IPS-18a (cell line): Measurements from ENCODE around the gene TBC1D14.

ENCODE experiments used
- H3K27ac ChIP-seq: one replicate; pipeline ENCODE4 v1.5.1; 2013; ENCODE audit warnings: low read length
- H3K27me3 ChIP-seq: one replicate; pipeline ENCODE4 v1.6.1; 2013; ENCODE audit warnings: mild to moderate bottlenecking, low read length; ENCODE audit not compliant: control insufficient read depth, insufficient read depth
- H3K36me3 ChIP-seq: one replicate; pipeline ENCODE4 v1.6.1; 2013; ENCODE audit warnings: low read depth, low read length; ENCODE audit not compliant: control insufficient read depth
- H3K4me1 ChIP-seq: one replicate; pipeline ENCODE4 v1.6.1; 2013; ENCODE audit warnings: low read depth, low read length; ENCODE audit not compliant: control insufficient read depth
- H3K4me3 ChIP-seq: one replicate; pipeline ENCODE4 v1.5.1; 2013; ENCODE audit warnings: low read length
- H3K9ac ChIP-seq: one replicate; pipeline ENCODE4 v1.6.1; 2013; ENCODE audit warnings: mild to moderate bottlenecking, low read length, moderate library complexity
- H3K9me3 ChIP-seq: one replicate; pipeline ENCODE4 v1.6.1; 2013; ENCODE audit warnings: low read depth, low read length; ENCODE audit not compliant: control insufficient read depth

TBC1D14 gene

DNA sequence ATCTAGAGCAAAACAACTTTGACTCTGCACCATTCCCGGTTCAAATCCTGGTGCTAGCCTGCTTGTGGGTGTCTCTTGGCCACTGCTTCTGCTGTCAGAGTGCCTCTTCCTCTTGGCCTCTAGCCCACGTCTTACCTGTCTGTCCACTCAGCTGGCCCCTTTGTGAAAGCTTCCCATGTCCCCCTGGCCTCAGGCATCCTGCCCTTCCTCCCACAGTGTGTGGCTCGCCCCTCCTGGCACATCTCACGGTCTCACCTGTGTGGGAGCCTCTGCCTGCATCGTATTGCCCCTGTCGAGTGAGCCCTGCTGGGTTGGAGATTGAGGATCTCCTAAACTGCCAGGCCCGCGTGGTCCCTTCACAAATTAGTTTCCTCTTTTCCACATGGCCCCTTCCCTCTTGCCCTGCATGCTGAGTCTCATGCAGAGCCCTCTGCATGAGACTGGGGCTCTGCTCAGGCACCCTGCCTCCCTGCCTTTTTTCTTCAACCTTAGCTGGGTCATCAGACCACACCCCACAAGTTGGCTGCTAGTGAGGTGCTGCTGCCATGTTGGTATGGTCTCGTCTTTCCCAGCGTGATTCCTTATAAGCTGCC lies 79.8 kb downstream of the TBC1D14 start:
- Histone ChIP-seq H3K27ac (no peak overlapping the region), H3K36me3 (peaks cover 11% of the 10 kb centered on the region), H3K4me3 (no peak overlapping the region), H3K4me1 (peaks cover 15% of the 10 kb centered on the region), H3K9me3 (no peaks in the 10 kb centered on the region), H3K27me3 (no peaks in the 10 kb centered on the region), H3K9ac (no peak overlapping the region)

DNA sequence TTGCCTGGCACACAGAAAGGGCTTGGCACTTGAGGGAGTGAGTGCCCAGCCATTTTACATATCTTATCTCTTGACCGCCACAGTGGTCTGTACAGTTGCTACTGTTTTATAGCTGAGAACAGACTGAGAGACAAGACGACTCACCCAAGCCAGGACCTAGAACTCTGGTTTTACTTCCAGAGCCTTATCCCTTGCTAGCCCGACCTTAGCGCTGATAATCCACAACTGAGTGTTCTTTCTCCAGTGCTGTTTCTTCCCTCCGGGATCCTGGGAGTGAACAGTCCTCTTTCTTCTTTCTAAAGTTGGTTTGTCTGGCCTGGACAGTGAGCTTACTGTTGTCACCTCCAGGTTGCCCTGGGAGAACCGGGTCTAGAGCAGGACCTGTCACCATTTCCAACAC lies 81.0 kb downstream of the TBC1D14 start:
- Histone ChIP-seq H3K4me1 (peaks cover 15% of the 10 kb centered on the region), H3K9me3 (no peaks in the 10 kb centered on the region), H3K36me3 (peaks cover 18% of the 10 kb centered on the region), H3K27ac (no peak overlapping the region), H3K9ac (no peak overlapping the region), H3K4me3 (no peak overlapping the region), H3K27me3 (no peaks in the 10 kb centered on the region)

DNA sequence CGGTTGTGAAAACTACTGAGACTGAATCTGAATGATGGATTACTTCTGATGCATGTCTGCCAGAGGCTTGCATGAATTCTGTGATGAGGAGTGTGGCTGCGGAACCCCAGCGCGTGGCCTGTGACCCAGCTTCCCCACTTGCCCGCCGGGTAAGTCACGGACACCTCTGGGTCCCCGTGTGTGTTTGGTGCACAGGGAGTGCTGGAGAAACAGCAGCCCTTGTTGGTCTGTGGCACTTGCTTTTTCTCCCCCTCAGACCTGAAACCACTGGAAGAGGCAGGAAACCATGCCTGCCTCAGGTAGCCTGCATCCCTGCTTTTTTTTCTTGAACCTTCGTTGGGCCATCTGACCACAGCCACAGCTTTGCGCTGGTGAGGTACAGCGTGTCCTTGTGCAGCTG lies 81.6 kb downstream of the TBC1D14 start:
- Histone ChIP-seq H3K4me1 (peaks cover 12% of the 10 kb centered on the region), H3K27me3 (no peaks in the 10 kb centered on the region), H3K27ac (no peak overlapping the region), H3K36me3 (peaks cover 22% of the 10 kb centered on the region), H3K9ac (no peak overlapping the region), H3K4me3 (no peak overlapping the region), H3K9me3 (no peaks in the 10 kb centered on the region)

DNA sequence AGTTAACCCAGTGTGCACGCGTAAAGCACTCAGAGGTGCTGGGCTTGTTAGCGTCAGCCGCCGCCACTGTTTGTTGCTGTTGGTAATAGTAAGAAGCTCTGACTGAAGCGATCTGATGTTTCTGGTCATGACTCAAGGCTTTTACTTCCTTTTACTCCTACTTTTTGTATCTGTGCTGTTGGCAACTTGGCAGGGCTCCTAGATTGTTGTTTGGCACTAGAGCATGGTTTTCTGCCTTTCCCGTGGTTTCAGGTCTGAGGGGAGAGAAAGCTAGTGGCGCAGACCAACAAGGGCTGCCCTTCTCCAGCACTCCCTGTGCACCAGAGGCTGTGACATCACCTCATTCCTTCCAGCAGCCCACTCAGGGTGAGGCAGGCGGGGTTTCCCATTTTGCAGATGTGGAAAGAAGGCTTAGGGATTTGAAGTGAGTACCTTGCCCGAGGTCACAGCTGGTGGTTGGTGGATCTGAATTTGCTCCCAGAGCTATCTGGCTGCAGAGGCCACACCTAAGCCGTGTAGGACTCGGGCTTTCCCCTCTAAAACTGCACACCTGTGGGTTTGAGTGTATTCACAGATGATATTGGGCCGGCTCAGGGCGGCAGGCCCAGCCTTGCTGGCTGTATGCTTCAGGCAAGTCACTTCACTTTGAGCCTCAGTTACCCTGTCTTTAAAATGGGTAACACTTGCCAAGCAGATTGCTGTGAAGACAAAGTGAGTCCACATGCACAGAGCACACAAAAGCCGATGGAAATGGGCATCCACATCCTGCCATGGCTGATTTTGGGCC lies 82.3 kb downstream of the TBC1D14 start:
- peaks cover 11% of the 10 kb centered on the region for H3K4me1 ChIP-seq
- H3K36me3 ChIP-seq: peaks cover 29% of the 10 kb centered on the region
- no peaks in the 10 kb centered on the region for H3K27me3 ChIP-seq
- no peak overlapping the region for H3K4me3 ChIP-seq
- H3K9ac ChIP-seq: no peak overlapping the region
- H3K27ac ChIP-seq: no peak overlapping the region
- no peaks in the 10 kb centered on the region for H3K9me3 ChIP-seq

DNA sequence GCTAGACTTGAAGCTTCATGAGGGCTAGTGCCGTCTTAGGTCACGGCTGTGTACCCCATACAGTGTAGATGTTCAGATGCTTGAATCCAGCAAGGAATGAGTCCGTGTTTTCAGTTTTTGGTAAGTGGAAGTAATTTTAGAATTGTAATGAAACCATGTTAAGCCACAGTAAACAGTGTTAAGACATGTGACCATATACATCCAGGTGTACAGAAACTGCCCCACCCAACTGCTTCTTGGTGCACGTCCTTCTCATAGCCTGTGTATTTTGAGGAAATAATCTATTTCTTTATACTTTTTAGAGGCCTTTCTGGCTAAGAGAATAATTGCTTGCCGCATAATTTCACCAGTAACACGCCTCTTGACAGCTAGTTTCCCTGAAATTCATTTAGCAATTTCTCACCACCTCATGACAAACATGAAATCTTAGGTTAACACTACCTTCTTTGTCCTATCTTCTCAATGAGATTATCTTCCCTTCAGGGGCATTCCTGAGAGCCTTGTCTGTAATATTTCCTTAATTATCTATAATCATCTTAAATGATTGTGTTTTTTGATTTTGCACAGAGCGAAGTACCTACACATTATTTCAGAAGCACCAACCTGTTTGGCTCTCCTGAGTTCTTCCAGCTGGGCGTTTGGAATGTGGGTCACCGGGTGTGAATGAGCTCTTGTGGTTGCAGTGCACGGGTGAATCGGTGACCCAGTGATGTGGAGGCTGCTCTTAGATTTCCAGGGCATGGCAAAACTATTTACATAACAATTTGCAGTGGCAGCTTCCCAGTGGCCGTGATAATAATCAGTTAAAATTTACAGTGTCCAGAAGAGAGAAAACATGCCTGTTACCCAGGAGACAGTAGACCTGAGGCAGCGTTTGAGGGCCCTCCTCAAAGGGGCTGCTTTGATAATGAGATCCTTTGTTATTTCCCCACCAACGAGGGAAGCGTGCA lies 83.4 kb downstream of the TBC1D14 start:
- Histone ChIP-seq H3K36me3 (peaks cover 36% of the 10 kb centered on the region), H3K27ac (no peak overlapping the region), H3K9me3 (no peaks in the 10 kb centered on the region), H3K4me1 (peaks cover 7% of the 10 kb centered on the region), H3K9ac (no peak overlapping the region), H3K4me3 (no peak overlapping the region), H3K27me3 (no peaks in the 10 kb centered on the region)

DNA sequence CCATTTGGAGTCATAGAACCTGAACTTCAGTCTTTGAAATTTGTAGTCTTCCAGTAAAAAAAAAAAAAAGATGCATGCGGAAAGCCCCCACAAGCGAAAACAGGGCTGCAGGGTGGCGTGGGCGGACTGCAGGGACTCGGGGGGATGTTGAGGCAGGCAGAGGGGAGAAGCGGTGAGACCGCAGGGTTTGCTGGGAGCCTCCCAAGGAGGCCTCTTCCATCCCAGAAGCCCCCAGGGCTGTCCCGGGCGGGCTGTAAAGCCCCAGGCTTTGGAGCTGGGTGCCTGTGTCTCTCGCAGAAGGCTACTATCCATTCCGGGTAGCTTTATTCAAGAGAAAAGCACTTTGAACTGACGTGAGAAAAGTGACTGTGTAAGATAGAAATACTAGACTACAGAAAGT lies 86.9 kb downstream of the TBC1D14 start:
- Histone ChIP-seq H3K27me3 (no peaks in the 10 kb centered on the region), H3K36me3 (peaks cover 64% of the 10 kb centered on the region), H3K9ac (no peak overlapping the region), H3K27ac (no peak overlapping the region), H3K9me3 (no peaks in the 10 kb centered on the region), H3K4me1 (no peaks in the 10 kb centered on the region), H3K4me3 (no peak overlapping the region)

DNA sequence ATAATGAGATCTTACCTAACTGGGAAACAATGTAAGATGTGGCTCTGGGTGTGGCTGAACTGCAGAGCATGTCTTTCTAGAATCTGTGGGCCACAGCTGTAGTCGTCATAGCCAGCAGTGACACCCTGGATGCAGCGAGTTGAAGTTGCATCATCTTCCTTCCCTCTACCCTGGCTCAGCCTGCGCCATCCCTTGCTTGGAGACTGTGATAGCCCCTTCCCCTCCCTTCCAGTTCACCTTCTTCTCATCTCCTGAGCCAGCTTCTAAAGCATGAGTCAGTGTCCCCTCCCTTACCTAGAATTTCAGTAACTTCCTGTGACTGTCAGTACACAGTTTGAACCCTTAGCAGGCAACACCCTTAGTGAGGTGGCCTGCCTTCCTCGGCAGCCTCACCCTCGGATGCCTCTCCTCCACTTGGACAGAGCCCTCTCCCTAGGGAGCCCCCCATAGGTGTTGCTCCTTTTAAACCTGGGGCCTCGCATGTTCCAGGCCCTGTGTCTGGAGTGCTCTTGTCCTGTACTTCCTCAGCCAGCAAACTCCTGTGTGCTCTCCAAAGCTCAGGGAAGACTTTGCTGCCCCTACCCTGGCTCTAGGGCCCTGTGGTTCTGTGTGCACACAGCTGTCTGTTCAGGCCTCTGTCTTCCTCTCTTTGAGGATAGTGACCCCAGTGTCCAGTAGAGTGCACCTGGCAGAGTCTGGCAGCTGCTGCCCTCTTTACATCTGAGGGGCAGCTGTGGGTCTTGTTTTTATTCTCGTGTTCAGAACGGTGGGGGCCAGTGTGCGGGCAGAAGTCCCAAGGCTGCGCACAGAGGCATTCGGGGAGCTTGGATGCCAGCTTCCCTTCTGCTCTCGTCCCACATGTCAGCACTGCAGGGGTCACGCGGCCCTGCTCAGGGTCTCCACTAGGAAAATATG lies 89.8 kb downstream of the TBC1D14 start:
- H3K36me3 ChIP-seq: peaks cover 78% of the 10 kb centered on the region
- H3K9me3 ChIP-seq: no peaks in the 10 kb centered on the region
- no peaks in the 10 kb centered on the region for H3K27me3 ChIP-seq
- H3K4me1 ChIP-seq: no peaks in the 10 kb centered on the region
- H3K27ac ChIP-seq: no peak overlapping the region
- H3K9ac ChIP-seq: no peak overlapping the region
- no peak overlapping the region for H3K4me3 ChIP-seq

DNA sequence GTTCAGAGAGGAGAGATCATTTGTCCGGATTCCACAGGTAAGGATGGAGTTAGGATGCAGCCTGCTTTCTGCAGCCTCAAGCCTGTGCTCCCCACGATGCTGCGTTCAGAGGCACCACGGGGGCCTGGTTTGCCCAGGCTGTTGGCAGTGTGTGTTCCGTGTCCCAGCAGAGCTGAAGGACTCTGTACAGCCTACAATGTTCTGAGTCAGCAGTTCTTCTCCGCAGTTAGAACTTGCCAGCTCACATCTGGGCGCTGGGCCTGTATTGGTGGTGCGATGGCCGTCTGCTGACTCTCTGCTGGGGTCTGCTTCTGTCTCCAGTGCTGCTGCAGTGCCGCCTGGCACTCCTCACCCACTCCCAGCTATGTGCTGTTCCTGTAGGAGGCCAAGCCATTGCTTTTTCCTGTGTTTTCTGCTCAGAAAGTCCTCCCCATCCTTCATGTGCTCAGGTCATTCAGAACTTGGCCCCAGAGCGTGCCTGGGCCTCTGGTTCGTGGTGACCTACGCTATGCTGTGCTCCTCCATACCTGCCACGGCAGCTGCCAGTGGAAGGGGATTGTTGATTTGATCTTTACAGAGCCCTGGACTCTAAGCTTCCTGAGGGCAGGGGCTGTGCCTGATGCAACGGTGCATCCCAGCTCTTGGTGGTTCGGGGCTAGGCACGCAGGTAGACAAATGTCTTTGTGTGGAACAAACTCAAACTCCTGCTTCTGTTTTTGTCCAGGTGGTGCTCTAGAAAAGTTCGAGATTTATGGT lies 91.0 kb downstream of the TBC1D14 start:
- no peak overlapping the region for H3K9ac ChIP-seq
- no peaks in the 10 kb centered on the region for H3K4me1 ChIP-seq
- no peaks in the 10 kb centered on the region for H3K27me3 ChIP-seq
- no peaks in the 10 kb centered on the region for H3K9me3 ChIP-seq
- peaks cover 72% of the 10 kb centered on the region for H3K36me3 ChIP-seq
- no peak overlapping the region for H3K4me3 ChIP-seq
- no peak overlapping the region for H3K27ac ChIP-seq

DNA sequence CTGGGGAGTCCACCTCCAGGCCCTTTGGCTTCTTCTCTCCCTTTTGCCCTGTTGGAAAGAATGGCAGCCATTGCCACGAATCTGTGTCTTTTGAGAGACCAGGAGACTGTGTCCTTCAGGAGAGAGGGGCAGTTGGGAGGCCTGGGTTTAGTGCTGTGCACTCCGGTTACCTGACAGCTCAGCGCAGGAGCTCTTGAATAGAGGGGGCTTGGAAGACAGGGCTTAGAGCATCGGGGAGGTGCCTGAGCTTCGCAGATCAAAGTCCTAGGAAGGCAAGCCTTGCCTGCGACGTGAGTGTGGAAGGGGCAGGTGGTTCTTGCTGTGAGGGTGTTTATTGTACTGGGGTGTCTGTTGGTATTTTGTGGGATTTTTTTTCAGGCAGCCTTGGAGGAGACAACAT lies 91.6 kb downstream of the TBC1D14 start:
- no peaks in the 10 kb centered on the region for H3K4me1 ChIP-seq
- no peaks in the 10 kb centered on the region for H3K9me3 ChIP-seq
- H3K9ac ChIP-seq: no peak overlapping the region
- H3K27me3 ChIP-seq: no peaks in the 10 kb centered on the region
- H3K36me3 ChIP-seq: peaks cover 67% of the 10 kb centered on the region
- H3K27ac ChIP-seq: no peak overlapping the region
- H3K4me3 ChIP-seq: no peak overlapping the region

DNA sequence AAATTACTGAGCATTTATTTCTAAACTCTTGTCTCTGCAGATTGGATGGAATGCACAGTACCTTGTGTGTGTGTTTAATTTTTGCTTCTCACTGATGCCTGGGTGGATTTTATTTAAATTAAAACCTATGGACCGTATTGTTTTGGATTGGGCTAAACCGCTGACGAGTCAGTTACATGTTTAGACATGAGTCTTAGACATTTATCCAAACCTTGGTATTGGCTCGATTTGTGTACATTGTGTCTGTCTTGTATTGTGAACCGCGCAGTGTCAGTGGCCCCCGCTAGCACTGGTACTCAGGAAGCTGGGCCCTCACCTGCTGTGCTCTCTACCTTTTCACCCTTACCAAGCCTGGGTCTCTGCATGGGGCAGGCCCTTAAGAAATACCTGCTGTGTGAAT lies 92.7 kb downstream of the TBC1D14 start:
- Histone ChIP-seq H3K27ac (no peak overlapping the region), H3K36me3 (peaks cover 58% of the 10 kb centered on the region)

More for the DNA sequence above, 92.7 kb downstream of the TBC1D14 start:
- H3K9me3 ChIP-seq: no peaks in the 10 kb centered on the region
- H3K4me3 ChIP-seq: no peak overlapping the region
- H3K4me1 ChIP-seq: peaks cover 9% of the 10 kb centered on the region
- no peaks in the 10 kb centered on the region for H3K27me3 ChIP-seq
- H3K9ac ChIP-seq: no peak overlapping the region
